Inflammatory macrophage treated with lipopolysaccharide for 1 hour (primary cell): ENCODE measurements around the gene INPP5A.
A peak's percentile ranks its signal among the peaks of the same experiment; 100 is the strongest.

Source experiments
- DNase-seq, 2 donors: peaks; one replicate each; pipeline ENCODE4 v3.0.0-alpha.2; 2020 to 2022

Gene INPP5A

GRCh38 chr10:132634241-132634946, 96.8 kb downstream of the INPP5A start:
- no peak for DNase-seq

GRCh38 chr10:132634947-132635271, 97.3 kb downstream of the INPP5A start:
- DNase-seq, result no peak

GRCh38 chr10:132636358-132636757, 98.8 kb downstream of the INPP5A start:
- no peak for DNase-seq

GRCh38 chr10:132637477-132638129, 100.0 kb downstream of the INPP5A start:
- DNase-seq, result peak; percentile 43 to 81

GRCh38 chr10:132638130-132638515, 100.5 kb downstream of the INPP5A start:
- DNase-seq, result no peak

- no peak for DNase-seq
Observed at GRCh38 chr10:132639470-132639869, 101.9 kb downstream of the INPP5A start.

- no peak for DNase-seq
Observed at GRCh38 chr10:132640326-132641125, 102.9 kb downstream of the INPP5A start.

- DNase-seq, result no peak
Observed at GRCh38 chr10:132641401-132641800, 103.8 kb downstream of the INPP5A start.

GRCh38 chr10:132641966-132642731, 104.6 kb downstream of the INPP5A start:
- DNase-seq, result no peak

GRCh38 chr10:132642732-132643008, 105.1 kb downstream of the INPP5A start:
- DNase-seq, result no peak

- DNase-seq, result no peak
Observed at GRCh38 chr10:132643709-132644526, 106.3 kb downstream of the INPP5A start.

GRCh38 chr10:132644527-132645246, 107.1 kb downstream of the INPP5A start:
- DNase-seq, result no peak

- DNase-seq, result no peak
Observed at GRCh38 chr10:132645247-132645530, 107.6 kb downstream of the INPP5A start.

- DNase-seq, result no peak
Observed at GRCh38 chr10:132645630-132646442, 108.2 kb downstream of the INPP5A start.

GRCh38 chr10:132646443-132647097, 109.0 kb downstream of the INPP5A start:
- DNase-seq, result no peak

- no peak for DNase-seq
Observed at GRCh38 chr10:132647424-132647823, 109.8 kb downstream of the INPP5A start.

GRCh38 chr10:132648072-132648850, 110.7 kb downstream of the INPP5A start:
- DNase-seq, result no peak

- no peak for DNase-seq
Observed at GRCh38 chr10:132648851-132649528, 111.4 kb downstream of the INPP5A start.
